PC-3 (cell line): Measurements from ENCODE around the gene ERFE.

ENCODE experiments used
- EZH2 ChIP-seq: fragments of 300-600 bp; sonication (generic); IDR thresholded peaks from one replicate; pipeline ENCODE4 v1.6.1; 2017; ENCODE audit warnings: antibody characterized with exemption, mild to moderate bottlenecking, low read length; ENCODE audit not compliant: unreplicated experiment
- EZH2phosphoT487 ChIP-seq: fragments of 300-600 bp; sonication (generic); IDR thresholded peaks from 2 replicates; pipeline ENCODE4 v1.6.1; 2018; ENCODE audit warnings: mild to moderate bottlenecking, antibody characterized with exemption, low read length, borderline replicate concordance
- TF ChIP-seq, protein P1 (sequence below): fragments of 300-600 bp; sonication (generic); conservative IDR thresholded peaks from 2 replicates; pipeline ENCODE4 v1.5.1; 2017; ENCODE audit warnings: antibody characterized with exemption, low read depth, mild to moderate bottlenecking, low read length

DNA sequence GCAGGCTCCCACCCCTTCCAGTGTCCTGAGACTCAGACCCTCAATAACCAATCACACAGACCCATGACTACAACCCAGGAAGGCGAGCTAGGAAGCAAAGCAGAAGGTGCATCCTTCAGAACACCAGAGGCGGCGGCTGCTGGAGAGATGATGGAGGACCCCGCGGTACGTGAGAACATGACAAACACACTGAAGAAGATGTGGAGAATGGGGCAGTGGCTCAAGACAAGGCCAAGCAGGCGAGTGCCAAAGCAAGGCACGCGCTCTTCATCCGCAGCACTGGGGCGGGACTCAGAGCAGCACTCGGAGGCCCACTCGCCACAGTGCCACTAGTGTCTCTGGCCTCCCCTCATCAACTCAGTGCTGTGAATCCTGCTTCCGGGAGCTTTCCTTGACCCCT lies 13.7 kb downstream of the ERFE start:
- TF ChIP-seq, protein P1, sequence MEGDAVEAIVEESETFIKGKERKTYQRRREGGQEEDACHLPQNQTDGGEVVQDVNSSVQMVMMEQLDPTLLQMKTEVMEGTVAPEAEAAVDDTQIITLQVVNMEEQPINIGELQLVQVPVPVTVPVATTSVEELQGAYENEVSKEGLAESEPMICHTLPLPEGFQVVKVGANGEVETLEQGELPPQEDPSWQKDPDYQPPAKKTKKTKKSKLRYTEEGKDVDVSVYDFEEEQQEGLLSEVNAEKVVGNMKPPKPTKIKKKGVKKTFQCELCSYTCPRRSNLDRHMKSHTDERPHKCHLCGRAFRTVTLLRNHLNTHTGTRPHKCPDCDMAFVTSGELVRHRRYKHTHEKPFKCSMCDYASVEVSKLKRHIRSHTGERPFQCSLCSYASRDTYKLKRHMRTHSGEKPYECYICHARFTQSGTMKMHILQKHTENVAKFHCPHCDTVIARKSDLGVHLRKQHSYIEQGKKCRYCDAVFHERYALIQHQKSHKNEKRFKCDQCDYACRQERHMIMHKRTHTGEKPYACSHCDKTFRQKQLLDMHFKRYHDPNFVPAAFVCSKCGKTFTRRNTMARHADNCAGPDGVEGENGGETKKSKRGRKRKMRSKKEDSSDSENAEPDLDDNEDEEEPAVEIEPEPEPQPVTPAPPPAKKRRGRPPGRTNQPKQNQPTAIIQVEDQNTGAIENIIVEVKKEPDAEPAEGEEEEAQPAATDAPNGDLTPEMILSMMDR = no peak
- no peak for TF ChIP-seq EZH2
- no peak for TF ChIP-seq EZH2phosphoT487
